Gastroesophageal sphincter (tissue), 4 donors: ENCODE results near the gene WWC2. TPM values are rescaled to one million over a fixed set of nuclear protein-coding genes. Genes with fewer than 3 reads are reported as not detected.

Experiments used
- ATAC-seq: fragments of 150-250 bp; one replicate; pipeline ENCODE4 v1.9.1; 2016; ENCODE audit warnings: mild to moderate bottlenecking, moderate library complexity
- H3K27ac ChIP-seq, 4 donors: fragments of 200-600 bp; sonication (generic) in 3 of 4; 1 replicate in 3 of 4; 2 replicates in 1 of 4; pipeline ENCODE4 v1.5.1; 2016 to 2019
- H3K27me3 ChIP-seq: fragments of 200-600 bp; sonication (generic); one replicate; pipeline ENCODE4 v1.5.1; 2019
- H3K36me3 ChIP-seq, 2 donors: fragments of 200-600 bp; sonication (generic); one replicate each; pipeline ENCODE4 v1.5.1; 2019; ENCODE audit warnings: control low read depth in 1 of 2
- H3K4me1 ChIP-seq, 3 donors: fragments of 200-600 bp; sonication (generic); 1 replicate in 2 of 3; 2 replicates in 1 of 3; pipeline ENCODE4 v1.5.1; 2016 to 2019; ENCODE audit warnings: control low read depth in 2 of 3
- H3K4me3 ChIP-seq, 2 donors: fragments of 200-600 bp; sonication (generic); one replicate each; pipeline ENCODE4 v1.5.1; 2019; ENCODE audit warnings: mild to moderate bottlenecking in 1 of 2, moderate library complexity in 1 of 2
- H3K9me3 ChIP-seq, 3 donors: fragments of 200-600 bp; sonication (generic); one replicate each; pipeline ENCODE4 v1.5.1; 2017 to 2019; ENCODE audit warnings: control low read depth in 2 of 3
- CTCF ChIP-seq, 4 experiments: fragments of 200-600 bp in 2 of 4; fragments of 450-650 bp in 2 of 4; sonication (generic) in 1 of 4; IDR thresholded peaks; one replicate each; pipeline ENCODE4 v1.5.1; 2017 to 2019; ENCODE audit warnings: antibody characterized with exemption in 4 of 4, mild to moderate bottlenecking in 2 of 4, moderate library complexity in 2 of 4
- EP300 ChIP-seq: sonication (generic); formaldehyde crosslinking; IDR thresholded peaks from one replicate; pipeline ENCODE4 v1.6.1; 2017; ENCODE audit warnings: antibody characterized with exemption, mild to moderate bottlenecking
- POLR2A ChIP-seq, 2 donors: fragments of 450-650 bp; IDR thresholded peaks; one replicate each; pipeline ENCODE4 v1.6.1; 2017; ENCODE audit warnings: antibody characterized with exemption in 2 of 2, mild to moderate bottlenecking in 2 of 2, moderate library complexity in 1 of 2
- POLR2AphosphoS5 ChIP-seq: sonication (generic); formaldehyde crosslinking; IDR thresholded peaks from one replicate; pipeline ENCODE4 v1.6.1; 2017; ENCODE audit warnings: antibody characterized with exemption
- WGBS, 2 donors: methylation state at CpG; one replicate each; pipeline ENCODE4 v1.1.5; 2018; ENCODE audit warnings: low coverage in 1 of 2; 5-methylcytosine and 5-hydroxymethylcytosine counted together
- total RNA-seq, 4 donors: library from RNA; depleted of rRNA; stranded (reverse); fragments of >200 nt; gene quantifications; one replicate each; pipeline ENCODE4 v1.1.0, GENCODE V29; 2016

The WWC2 gene
- total RNA-seq, 4 donors from 2014 or later, result 23.0 to 42.0 (median 37.2) TPM

GRCh38 chr4:183100298-183100599, 1.2 kb downstream of the WWC2 start:
- H3K27me3 ChIP-seq, result no peaks in the 10 kb centered on the region
- H3K4me3 ChIP-seq, result peak overlapping the region; percentile 68 to 99
- WGBS, 2 donors, result 24 to 37% methylated on average over 3 of the region's 3 CpGs
- peaks cover 0 to 45% (median 4%) of the 10 kb centered on the region in 3 donors for H3K4me1 ChIP-seq
- no peaks in the 10 kb centered on the region for H3K36me3 ChIP-seq
- no peaks in the 10 kb centered on the region for H3K9me3 ChIP-seq
- no peak for ATAC-seq
- peak overlapping the region in 2 of 4 donors; percentile 96 to 98 for H3K27ac ChIP-seq
- TF ChIP-seq CTCF (IDR thresholded peaks at IDR 0.05) (no peak), POLR2AphosphoS5 (no peak), POLR2A (IDR thresholded peaks at IDR 0.05) (no peak), EP300 (no peak)

GRCh38 chr4:183100827-183101226, 1.8 kb downstream of the WWC2 start:
- Histone ChIP-seq H3K4me1 (peaks cover 0 to 45% (median 4%) of the 10 kb centered on the region in 3 donors), H3K27ac (peak overlapping the region in 1 of 4 donors; percentile 98), H3K27me3 (no peaks in the 10 kb centered on the region), H3K4me3 (peak overlapping the region in 1 of 2 donors; percentile 99), H3K36me3 (no peaks in the 10 kb centered on the region), H3K9me3 (no peaks in the 10 kb centered on the region)
- TF ChIP-seq EP300 (no peak), POLR2AphosphoS5 (no peak), CTCF (IDR thresholded peaks at IDR 0.05) (no peak), POLR2A (IDR thresholded peaks at IDR 0.05) (no peak)
- 11 to 61% methylated on average over 5 to 6 of the region's 6 CpGs for WGBS, 2 donors
- no peak for ATAC-seq

- TF ChIP-seq EP300, result no peak
- no peak for TF ChIP-seq CTCF (IDR thresholded peaks at IDR 0.05)
- no peak for TF ChIP-seq POLR2A (IDR thresholded peaks at IDR 0.05)
- TF ChIP-seq POLR2AphosphoS5, result no peak
- Histone ChIP-seq H3K27ac (no peak overlapping the region), H3K27me3 (no peaks in the 10 kb centered on the region), H3K4me3 (no peak overlapping the region), H3K4me1 (peaks cover 0 to 45% (median 4%) of the 10 kb centered on the region in 3 donors), H3K36me3 (no peaks in the 10 kb centered on the region), H3K9me3 (no peaks in the 10 kb centered on the region)
- no peak for ATAC-seq
- WGBS, 2 donors, result 64 to 77% methylated on average over 4 of the region's 4 CpGs
These were observed 3.0 kb downstream of the WWC2 start for GRCh38 chr4:183101956-183102480.

- no peak for TF ChIP-seq CTCF (IDR thresholded peaks at IDR 0.05)
- no peak for TF ChIP-seq EP300
- TF ChIP-seq POLR2A (IDR thresholded peaks at IDR 0.05), result no peak
- no peak for TF ChIP-seq POLR2AphosphoS5
- Histone ChIP-seq H3K27me3 (no peaks in the 10 kb centered on the region), H3K36me3 (no peaks in the 10 kb centered on the region), H3K27ac (no peak overlapping the region), H3K4me3 (no peak overlapping the region), H3K4me1 (peaks cover 0 to 29% (median 4%) of the 10 kb centered on the region in 3 donors), H3K9me3 (no peaks in the 10 kb centered on the region)
- 90 to 92% methylated on average over 2 to 5 of the region's 5 CpGs for whole genome bisulfite sequencing, 2 donors
- ATAC-seq, result no peak
These were observed 6.0 kb downstream of the WWC2 start for GRCh38 chr4:183105092-183105491.

GRCh38 chr4:183106839-183107238, 7.8 kb downstream of the WWC2 start:
- Histone ChIP-seq H3K4me1 (peaks cover 0 to 17% (median 0%) of the 10 kb centered on the region in 3 donors), H3K27me3 (no peaks in the 10 kb centered on the region), H3K9me3 (no peaks in the 10 kb centered on the region), H3K4me3 (no peak overlapping the region), H3K36me3 (no peaks in the 10 kb centered on the region), H3K27ac (no peak overlapping the region)
- 90% methylated on average over 2 of the region's 4 CpGs; no CpG with 5 or more reads in 1 of the 2 donors for WGBS, 2 donors
- no peak for ATAC-seq
- no peak for TF ChIP-seq CTCF (IDR thresholded peaks at IDR 0.05)
- no peak for TF ChIP-seq POLR2A (IDR thresholded peaks at IDR 0.05)
- TF ChIP-seq POLR2AphosphoS5, result no peak
- no peak for TF ChIP-seq EP300
